HuH-7.5 (cell line): ENCODE data around the gene KLHL25.
"Not testable (repeated sequence)": the region's sequence is repeated elsewhere in the genome, so short reads cannot be mapped to it uniquely, and the experiment has no call there.

Experiments
- DNase-seq: peaks from one replicate; pipeline ENCODE4 v3.0.0; 2011; ENCODE audit warnings: low spot score

The KLHL25 gene, protein sequence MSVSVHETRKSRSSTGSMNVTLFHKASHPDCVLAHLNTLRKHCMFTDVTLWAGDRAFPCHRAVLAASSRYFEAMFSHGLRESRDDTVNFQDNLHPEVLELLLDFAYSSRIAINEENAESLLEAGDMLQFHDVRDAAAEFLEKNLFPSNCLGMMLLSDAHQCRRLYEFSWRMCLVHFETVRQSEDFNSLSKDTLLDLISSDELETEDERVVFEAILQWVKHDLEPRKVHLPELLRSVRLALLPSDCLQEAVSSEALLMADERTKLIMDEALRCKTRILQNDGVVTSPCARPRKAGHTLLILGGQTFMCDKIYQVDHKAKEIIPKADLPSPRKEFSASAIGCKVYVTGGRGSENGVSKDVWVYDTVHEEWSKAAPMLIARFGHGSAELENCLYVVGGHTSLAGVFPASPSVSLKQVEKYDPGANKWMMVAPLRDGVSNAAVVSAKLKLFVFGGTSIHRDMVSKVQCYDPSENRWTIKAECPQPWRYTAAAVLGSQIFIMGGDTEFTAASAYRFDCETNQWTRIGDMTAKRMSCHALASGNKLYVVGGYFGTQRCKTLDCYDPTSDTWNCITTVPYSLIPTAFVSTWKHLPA

DNA sequence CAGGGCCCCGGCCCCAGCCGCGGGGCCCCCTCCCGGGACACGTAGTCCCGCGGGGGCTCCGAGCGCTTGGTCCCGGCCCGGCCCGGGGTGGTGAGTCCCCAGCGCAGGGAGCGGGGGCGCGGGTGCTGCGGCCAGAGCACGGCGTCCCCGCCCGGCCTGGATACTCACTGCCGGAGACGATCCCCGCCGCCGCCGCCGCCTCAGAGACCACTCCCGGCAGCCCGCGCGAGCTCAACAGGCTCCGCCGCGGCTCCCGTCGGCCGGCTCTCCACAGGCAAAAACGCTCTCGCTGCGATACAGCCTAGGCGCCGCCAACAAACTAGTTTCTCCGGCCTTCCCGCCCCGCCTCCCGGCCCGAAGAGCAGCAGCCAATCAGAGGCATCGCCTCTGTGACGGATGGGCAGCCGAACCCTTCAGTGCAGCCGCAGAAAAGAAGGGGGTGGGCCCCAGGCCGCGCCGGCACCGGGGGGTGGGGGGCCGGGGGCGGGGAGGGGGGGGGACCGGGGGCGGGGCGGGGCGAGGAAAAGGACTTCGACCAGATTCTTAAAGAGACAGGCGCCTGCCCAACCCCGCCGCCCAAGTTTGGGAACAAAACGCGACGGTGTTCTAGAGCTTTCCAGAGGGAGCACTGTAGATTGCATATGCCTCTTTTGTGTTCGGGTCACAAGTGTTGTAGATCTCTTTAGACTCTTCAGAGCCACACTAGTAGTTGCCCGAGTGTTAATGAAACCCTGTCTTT is at the start of gene KLHL25:
Gene KLHL25, minus strand, starts transcription at position 328 of the 739 bp plus-strand sequence. CDS start 25,115 bp downstream, outside the sequence.
- peak; percentile 99 for DNase-seq

DNA sequence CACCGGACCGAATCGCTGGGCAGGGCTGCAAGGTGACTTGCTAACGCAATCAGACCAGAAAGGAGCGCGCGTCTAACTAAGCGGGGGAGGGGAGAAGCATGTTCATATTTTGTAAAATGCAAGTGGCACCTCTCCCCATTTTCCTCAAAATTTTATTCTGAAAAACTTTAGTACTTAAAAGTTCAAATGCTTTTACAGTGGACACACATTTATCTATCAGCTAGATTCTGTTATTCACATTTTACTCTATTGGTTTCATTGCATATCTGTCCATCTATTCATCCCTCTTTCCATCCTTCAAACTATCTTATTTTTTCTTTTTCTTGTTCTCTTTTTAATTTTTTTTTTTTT is 46.1 kb upstream of the KLHL25 start:
- no peak for DNase-seq

DNA sequence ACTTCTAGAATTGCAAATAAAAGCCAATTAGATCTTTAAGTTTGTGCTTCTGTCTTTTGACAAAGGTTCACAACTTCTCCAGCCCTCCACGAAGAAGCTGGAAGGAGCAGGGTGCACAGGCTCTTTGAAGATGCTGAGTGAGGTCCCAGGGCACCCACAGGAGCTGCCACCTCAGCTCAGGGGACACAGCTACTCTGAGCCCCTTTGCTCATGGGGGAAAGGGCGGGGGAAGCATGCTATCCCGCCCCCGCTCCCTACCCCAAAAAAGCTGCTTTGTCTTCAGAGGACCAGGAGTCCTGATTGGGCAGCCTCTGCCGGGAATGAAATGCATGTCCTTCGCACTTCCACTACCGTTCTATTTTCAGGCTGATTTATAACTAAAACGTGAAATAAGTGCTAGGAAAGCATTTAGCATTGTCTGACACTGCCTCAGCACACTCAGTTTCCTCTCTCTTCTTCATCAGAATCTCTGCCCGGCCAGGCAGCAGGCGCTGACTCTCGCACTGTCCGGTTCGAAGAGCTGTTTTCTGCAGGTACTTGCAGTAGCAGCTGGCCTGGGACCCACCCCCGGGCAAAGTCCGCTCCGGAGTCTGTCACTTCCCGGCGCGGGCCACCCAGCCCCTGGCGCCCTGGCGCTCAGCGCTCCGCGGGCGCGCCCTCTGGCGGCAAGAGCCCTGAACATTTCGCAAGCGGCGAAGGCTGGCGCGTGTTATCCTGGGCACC is 45.5 kb upstream of the KLHL25 start:
- peak; percentile 90 for DNase-seq

DNA sequence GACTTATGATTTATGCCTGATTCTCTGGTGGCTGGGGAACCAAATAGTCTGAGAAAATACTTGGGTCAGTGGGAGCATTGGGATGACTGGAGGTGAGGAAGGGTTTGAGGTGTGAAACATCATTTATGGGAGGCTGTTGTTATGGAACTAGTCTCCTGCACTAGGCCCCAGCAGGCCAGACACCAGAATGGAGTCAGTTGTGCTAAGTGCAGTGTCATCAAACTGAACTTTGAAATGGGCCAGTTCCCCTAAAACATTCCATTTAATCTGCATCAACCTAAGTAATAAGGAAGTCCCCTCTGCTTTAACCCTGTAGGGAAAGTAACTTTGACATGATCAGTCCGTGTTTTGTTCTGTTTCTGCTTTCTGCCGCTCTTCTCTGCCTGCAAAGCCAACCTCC is 44.9 kb upstream of the KLHL25 start:
- no peak for DNase-seq

DNA sequence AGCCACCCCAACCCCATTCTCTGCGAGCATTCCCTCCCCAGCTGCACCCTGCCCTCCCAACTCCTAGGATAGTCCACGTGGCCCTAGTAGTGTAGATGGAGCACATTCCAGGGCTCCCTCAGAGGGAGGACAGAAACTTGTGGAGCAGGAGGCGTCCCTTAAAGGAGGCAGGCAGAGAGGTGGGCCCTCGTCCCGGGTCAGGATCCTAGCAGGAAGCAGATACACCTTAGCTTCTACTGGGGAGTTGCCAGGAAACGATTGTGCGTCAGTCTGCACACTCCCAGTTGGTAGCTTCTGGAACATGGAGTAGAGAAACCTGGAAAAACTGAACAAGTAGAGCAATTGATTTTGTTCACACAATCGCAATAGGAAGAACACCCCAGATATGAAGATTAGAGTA is 43.9 kb upstream of the KLHL25 start:
- no peak for DNase-seq

DNA sequence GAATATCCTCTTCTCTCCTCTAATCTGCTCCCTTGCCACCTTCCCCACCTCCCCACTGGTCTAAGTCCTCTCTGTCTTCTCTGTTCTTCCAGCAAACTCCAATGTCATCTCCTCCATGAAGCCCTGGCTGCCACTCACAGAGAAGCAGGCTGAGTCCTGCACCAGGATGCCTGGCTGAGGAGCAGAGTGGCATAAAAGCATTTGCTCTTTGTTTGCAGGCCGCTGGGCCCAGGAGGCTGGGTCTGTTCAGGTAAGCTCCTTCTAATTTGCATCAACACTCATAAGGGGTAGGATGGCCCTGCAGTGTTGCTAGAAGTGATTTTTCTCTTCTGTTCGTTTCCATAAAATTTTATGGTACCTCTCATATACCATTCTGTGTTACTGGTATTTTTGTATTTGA is 43.2 kb upstream of the KLHL25 start:
- DNase-seq, result no peak

DNA sequence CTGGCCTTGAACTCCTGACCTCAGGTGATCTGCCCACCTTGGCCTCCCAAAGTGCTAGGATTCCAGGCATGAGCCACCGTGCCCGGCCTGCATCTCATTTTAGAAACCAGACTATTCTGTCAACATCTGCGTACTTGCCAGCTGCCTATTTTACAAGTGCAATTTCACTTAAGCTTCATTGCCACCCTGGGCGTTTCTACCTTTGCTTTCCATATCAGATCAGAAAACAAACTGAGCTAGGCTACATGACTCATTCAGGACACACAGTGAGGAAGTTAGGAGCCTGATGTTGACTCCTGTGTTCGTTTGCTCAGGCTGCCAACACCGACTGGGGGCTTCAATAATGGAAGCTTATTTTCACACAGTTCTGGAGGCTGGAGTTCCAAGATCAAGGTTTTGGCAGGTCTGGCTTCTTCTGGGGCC is 42.3 kb upstream of the KLHL25 start:
- DNase-seq, result peak; percentile 79

DNA sequence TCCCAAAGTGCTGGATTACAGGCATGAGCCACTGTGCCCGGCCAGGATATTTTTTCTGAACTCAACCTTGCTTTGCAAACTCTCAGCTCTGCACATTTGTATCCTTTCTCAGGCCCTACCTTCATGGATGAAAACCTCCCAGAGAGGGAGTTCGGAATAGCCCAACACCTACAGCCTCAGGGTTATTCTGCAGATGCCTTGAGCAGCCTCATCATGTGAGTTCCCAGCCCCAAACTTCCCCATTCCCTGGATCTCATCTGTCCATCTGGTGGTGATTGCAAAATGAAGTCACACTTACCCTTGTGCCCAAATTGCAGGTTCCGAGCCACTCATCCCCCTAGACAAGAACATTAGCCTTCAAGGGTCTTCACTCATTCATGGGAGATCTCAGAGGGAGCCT is 39.9 kb upstream of the KLHL25 start:
- DNase-seq, result no peak

DNA sequence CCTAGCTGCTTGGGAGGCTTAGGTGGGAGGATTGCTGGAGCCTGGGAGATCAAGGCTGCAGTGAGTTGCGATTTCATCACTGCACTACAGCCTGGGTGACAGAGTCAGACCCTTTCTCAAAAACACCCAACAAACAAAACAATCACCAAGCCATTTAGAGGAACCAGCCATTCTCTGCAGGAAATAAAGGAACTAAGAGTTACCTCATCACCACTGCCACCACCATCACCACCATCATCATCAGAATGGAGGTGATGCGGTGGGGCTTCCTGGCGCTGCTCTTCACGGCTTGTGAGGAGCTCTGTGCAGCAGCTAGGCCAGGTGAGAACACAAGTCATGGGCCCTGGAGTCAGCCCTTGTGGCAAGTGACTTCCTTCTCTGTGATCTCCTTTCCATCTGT is 37.7 kb upstream of the KLHL25 start:
- DNase-seq, result no peak

DNA sequence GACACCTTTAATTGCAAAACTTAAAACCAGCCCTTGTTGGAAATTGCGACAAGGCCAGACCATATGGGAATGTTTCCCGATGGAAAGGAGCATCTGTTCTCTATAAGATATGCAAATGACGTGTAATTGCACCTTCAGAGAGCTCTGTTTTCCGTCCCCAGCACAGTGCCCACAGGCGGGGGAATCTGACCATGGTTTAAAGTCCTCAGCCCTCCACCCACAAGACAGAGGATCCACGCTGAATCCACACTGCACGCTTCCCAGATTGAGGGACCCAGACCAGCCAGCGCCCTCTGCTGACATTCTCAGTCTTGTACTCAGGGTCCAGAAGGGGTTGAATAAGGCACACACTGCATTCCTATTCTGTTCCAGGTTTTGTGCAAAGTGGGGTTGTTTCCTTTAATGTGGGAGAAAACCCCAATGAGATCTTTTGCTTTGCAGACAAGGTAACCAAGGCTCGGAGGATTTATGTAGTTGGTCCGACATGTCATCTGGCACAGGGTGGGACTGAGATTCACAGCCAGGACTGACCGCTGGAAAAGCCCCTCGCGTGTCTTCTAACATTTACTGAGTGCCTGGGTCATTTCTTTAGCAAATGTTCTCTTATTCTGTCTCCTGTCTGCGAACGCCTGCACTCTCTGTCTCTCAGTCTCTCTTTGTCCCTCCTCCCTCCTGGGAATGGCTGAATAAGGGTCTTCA is 36.8 kb upstream of the KLHL25 start:
- peak; percentile 59 for DNase-seq

DNA sequence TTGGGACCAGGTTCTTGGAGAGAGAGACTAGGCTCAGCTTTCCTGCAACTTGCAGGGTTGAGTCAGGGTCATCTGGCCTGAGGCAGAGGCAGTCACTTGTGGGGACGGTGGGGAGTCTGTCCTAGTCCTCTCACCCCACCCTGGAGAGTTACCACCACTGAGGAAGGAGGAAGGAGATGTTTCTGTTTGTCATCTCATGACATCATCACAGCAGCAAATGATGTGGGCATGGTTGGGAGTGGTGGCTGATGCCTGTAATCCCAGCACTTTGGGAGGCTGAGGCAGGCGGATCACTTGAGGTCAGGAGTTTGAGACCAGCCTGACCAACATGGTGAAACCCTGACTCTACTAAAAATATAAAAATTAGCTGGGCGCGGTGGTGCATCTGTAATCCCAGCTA is 35.0 kb upstream of the KLHL25 start:
- DNase-seq, result not testable (repeated sequence)

DNA sequence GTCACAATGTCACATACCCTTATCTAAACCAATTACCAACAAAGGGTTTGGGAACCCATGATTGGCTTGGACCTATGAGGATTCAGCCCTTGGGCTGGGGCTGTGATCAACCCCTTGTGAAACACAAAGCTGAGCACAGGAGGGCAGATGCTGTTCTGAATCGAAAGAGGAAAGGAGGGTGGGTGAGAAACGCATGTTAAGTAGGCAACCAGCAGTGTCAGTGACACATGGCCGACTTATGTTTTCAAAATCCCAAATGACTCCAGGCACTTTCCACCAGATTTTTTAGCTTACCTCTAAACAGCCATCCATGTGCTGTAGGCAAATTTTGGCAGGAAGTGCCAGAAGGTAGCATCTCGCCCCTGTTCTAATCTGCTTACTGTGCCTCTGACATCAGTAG is 34.1 kb upstream of the KLHL25 start:
- no peak for DNase-seq

DNA sequence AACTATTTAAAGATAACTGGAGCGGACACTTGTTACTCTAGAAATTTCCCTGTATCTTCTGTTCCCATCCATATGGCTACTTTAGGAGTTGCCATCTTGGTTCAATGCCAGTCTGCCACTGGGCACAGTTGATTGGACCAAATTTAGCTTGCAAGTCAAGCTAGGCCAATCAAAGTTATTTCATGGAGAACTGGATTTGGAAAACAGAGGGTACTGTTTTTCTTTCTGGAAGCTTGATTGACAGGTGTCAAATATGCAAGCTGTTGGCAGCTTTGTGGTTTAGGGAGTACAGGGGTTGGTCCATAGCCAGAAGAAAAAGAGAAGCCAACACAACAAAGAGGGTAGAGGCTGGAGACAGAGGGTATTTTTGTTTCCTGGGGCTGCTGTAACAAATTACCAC is 33.4 kb upstream of the KLHL25 start:
- no peak for DNase-seq

DNA sequence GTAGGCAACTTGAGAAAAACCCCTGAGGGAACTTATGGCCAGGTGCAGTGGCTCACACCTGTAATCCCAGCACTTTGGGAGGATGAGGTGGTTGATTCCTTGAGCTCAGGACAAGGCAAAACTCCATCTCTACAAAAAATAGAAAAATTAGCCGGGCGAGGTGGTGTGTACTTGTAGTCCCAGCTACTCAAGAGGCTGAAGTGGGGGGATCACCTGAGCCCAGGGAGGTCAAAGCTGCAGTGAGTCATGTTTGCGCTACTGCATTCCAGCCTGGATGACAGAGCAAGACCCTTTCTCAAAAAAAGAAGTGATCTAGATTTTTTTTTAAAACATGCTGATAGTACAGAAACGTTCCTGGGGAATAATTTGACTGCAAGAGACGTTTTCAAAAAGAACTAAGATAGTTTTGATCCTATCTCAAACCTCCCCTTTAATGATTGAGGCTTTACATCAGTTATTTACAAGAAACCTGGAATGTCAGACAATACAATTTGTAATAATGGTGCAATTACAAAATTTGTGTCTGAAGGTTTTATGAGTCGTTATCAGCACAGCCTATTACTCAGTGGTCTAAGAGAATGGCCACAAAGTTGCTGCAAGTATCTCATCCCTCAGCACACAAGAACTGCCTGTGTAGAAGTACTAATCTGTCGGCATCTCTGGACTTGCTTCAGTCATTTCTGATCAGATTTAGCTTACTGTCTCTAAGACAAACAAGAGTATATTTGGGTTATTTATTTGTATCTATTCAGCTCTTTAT is 32.2 kb upstream of the KLHL25 start:
- no peak for DNase-seq

DNA sequence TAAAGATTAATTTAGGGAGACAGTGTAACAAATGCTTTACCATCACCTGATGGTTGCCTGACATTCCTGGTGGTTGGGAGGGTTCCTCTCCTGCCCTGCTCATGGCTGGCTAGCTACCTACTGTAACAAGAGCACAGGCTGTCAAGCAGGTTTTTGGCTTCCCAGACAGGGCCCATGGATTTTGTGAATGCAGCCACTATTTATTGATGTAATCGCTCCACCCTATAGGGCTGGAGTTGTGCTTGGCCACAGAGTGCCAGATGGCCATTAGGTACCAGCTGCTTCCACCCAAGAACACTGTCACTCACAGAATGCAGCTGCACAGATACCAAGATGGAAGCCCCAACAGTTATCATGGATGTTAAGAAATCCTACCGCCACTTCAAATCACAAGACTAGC is 31.0 kb upstream of the KLHL25 start:
- no peak for DNase-seq

DNA sequence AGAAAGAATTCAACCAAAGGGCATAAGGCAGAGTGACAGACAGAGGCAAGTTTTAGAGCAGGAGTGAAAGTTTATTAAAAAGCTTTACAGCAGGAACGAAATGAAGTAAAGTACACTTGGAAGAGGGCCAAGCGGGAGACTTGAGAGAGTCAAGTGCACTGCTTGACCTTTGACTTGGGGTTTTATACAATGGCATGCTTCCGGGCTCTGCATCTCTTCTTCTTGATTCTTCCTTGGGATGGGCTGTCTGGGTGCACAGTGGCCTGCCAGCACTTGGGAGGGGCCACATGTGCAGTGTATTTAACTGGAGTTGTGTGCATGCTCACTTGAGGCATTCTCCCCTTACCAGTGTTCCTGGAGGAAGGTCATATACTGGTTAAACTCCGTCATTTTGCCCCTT is 30.4 kb upstream of the KLHL25 start:
- DNase-seq, result no peak

DNA sequence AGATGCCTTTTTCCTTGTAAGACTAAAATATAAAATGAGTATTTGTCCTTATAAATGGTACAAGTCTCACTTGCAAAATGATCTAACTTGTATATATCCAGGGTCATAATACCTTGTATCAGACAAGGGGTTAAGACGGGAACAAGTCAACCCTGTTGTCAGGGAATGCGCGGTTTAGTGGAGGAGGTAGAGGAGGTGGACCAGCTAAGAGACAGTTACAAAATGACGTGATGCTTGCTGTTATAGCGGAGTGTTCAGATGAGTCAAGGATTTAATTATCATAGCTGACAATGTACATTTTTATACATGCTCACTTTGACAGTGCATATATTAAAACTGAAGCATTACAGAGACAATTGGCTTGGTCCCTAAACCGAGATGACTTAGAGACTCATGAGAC is 26.8 kb upstream of the KLHL25 start:
- no peak for DNase-seq

DNA sequence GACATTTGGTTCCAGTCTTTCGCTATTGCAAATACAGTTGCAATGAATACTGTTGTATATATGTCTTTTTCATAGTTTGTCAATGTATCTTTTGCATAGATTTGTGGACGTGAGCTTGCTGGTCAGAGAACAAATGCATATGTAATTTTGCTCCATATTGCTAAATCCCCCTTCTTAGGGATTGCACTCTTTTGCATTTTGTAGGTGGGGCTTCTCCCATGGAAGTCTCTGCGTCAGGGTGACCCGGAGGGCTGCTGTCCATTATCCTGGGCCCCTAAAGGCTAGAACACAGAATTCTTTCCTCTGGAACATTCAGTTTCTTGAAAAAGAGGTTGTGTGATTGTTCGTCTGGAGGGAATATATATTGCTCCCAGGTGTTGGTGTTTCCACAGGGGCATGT is 25.2 kb upstream of the KLHL25 start:
- no peak for DNase-seq

DNA sequence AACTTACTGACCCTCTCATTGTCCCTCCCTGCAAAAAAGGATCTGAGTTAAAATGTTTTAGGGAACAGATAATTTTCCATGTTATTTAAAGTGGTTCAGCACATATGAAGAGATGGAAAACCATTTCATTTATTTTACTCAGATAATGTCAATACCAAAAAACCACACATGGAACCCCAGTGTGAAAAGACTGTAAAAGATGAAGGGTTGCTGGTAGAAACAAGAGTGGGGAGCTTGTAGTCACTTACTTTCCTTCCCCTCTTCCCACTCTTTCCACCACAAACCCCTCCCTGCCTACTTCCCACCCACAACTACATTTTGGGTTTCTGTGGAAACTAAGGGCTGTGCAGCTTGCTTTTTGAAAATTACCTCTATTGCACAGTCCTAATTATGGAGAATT is 18.5 kb upstream of the KLHL25 start:
- no peak for DNase-seq

DNA sequence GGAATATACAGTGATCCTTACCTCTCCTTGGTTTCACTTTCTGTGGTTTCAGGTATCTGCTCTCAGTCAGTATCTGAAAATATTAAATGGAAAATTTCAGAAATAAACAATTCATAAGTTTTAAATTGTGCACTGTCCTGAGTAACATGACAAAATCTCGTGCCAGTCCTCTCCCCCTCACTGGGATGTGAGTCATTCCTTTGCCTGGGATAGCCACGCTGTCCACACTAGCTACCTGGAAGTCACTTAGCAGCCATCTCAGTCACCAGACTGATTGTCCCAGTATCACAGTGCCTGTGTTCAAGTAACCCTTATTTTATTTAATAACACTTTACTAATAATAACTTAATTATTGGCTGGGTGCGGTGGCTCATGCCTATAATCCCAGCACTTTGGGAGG is 15.3 kb upstream of the KLHL25 start:
- DNase-seq, result no peak

DNA sequence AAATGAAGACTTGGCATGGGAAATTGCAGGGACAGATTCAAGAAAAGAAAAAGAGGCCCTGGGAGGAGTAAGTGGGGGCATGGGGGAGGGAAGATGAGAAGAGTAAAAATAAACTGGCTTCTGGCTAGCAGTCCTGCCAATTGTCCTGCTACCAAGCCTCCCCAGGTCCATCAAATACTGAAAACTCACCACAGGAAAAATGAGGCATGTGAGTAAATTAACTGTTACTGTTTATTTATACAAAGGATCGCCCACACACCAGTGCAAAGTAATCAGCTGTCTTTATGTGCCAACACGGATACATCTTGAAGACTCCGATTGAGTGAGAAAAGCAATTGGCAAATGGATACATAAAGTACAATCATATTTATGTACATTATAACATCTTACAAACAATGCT is 10.7 kb upstream of the KLHL25 start:
- no peak for DNase-seq
